ENCODE measurements around the gene MPV17L. TPM values are rescaled to one million over a fixed set of nuclear protein-coding genes. Genes with fewer than 3 reads are reported as not detected.
"Not testable (repeated sequence)": the region's sequence is repeated elsewhere in the genome, so short reads cannot be mapped to it uniquely, and the experiment has no call there.

MPV17L gene
- polyA plus RNA-seq, 1 of the 3 experiments (the other 2 are of a cell fraction), result 0.43 TPM

DNA sequence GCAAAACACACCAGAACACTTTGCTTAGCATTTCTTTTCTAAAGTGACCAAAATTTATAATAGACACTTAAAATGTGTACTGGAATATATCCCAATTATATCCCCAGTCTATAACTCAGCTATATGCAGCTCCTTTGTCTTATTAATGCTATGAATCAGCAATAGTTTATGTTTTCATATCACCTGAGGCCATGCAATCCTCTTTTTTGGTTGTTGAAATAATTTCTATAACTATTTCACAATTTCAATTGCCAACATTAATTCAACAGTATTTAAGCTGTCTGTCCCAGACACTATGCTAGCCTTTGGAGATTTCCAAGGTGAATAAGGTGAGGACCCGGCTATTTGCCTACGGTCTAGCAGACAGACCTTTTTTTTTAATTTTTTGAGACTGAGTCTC is 21.6 kb downstream of the MPV17L start (continued):
- TF ChIP-seq, protein P1, sequence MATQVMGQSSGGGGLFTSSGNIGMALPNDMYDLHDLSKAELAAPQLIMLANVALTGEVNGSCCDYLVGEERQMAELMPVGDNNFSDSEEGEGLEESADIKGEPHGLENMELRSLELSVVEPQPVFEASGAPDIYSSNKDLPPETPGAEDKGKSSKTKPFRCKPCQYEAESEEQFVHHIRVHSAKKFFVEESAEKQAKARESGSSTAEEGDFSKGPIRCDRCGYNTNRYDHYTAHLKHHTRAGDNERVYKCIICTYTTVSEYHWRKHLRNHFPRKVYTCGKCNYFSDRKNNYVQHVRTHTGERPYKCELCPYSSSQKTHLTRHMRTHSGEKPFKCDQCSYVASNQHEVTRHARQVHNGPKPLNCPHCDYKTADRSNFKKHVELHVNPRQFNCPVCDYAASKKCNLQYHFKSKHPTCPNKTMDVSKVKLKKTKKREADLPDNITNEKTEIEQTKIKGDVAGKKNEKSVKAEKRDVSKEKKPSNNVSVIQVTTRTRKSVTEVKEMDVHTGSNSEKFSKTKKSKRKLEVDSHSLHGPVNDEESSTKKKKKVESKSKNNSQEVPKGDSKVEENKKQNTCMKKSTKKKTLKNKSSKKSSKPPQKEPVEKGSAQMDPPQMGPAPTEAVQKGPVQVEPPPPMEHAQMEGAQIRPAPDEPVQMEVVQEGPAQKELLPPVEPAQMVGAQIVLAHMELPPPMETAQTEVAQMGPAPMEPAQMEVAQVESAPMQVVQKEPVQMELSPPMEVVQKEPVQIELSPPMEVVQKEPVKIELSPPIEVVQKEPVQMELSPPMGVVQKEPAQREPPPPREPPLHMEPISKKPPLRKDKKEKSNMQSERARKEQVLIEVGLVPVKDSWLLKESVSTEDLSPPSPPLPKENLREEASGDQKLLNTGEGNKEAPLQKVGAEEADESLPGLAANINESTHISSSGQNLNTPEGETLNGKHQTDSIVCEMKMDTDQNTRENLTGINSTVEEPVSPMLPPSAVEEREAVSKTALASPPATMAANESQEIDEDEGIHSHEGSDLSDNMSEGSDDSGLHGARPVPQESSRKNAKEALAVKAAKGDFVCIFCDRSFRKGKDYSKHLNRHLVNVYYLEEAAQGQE (IDR thresholded peaks at IDR 0.05; ENCODE audit: low read depth, low read length), result no peak
- no peak for TF ChIP-seq GATA2 (CRISPR knock-in tag; IDR thresholded peaks at IDR 0.05)
- no peak for TF ChIP-seq TCF12 (IDR thresholded peaks at IDR 0.05)
- no peak for TF ChIP-seq RCOR1 (IDR thresholded peaks at IDR 0.05; ENCODE audit: low read length)
- TF ChIP-seq SMC3 (IDR thresholded peaks at IDR 0.05; ENCODE audit: low read depth, low read length), result no peak

DNA sequence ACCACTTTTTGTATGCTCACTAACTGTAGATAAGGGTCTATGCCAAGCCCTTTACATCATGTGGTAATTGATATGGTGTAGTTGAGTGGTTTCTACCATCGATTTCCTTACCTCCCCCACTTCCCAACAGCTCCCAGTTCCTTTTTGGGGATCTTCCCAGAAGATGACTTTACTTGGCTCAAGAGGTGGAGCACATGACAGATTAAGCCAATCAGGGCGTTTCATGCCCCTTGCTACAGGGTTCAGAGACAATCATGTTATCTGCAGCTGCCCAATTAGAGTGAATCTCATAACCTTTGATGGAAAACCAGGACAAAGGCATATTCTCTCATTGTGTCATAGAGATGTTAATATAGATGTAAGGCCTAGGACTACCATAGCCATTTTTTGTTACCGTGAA is 22.7 kb downstream of the MPV17L start:
- CTCF ChIA-PET, result interaction anchor here (1.0 kb wide), 1 partner anchor 10 kb away, joined by 5 read pairs; no protein-coding TSS in a partner anchor
- no peak overlapping the region for H3K4me3 ChIP-seq (ENCODE audit: low read depth in 2 of 2, low read length in 1 of 2)
- WGBS (ENCODE audit: low lambda C conversion rate), result 81% methylated on average over 3 of the region's 3 CpGs
- H3K27me3 ChIP-seq (ENCODE audit: insufficient read depth), result no peaks in the 10 kb centered on the region
- DNase-seq, result no peak
- H3K4me1 ChIP-seq (ENCODE audit: control insufficient read depth in 1 of 2, insufficient read depth in 2 of 2, low read depth in 1 of 2, low read length in 1 of 2), result no peaks in the 10 kb centered on the region; a peak in 1 of 4 replicates
- TF ChIP-seq RCOR1 (IDR thresholded peaks at IDR 0.05; ENCODE audit: low read length) (no peak), EZH2phosphoT487 (IDR thresholded peaks at IDR 0.05; ENCODE audit: borderline replicate concordance, low read depth) (no peak), MXI1 (IDR thresholded peaks at IDR 0.05; ENCODE audit: low read depth, low read length) (no peak), TEAD4 (IDR thresholded peaks at IDR 0.05; ENCODE audit: borderline replicate concordance, insufficient read depth) (no peak), RAD21 (IDR thresholded peaks at IDR 0.05; ENCODE audit: low read length) (no peak), SIN3A (IDR thresholded peaks at IDR 0.05; ENCODE audit: borderline replicate concordance, low read depth, low read length) (no peak), TAF1 (IDR thresholded peaks at IDR 0.05; ENCODE audit: borderline replicate concordance, low read depth, low read length) (no peak), POLR2AphosphoS5 (IDR thresholded peaks at IDR 0.05; ENCODE audit: low read depth, low read length) (no peak), JUND (IDR thresholded peaks at IDR 0.05) (no peak)
- TF ChIP-seq, protein P2, sequence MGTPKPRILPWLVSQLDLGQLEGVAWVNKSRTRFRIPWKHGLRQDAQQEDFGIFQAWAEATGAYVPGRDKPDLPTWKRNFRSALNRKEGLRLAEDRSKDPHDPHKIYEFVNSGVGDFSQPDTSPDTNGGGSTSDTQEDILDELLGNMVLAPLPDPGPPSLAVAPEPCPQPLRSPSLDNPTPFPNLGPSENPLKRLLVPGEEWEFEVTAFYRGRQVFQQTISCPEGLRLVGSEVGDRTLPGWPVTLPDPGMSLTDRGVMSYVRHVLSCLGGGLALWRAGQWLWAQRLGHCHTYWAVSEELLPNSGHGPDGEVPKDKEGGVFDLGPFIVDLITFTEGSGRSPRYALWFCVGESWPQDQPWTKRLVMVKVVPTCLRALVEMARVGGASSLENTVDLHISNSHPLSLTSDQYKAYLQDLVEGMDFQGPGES (IDR thresholded peaks at IDR 0.05; ENCODE audit: low read depth, low read length), result no peak
- TF ChIP-seq, protein P3, sequence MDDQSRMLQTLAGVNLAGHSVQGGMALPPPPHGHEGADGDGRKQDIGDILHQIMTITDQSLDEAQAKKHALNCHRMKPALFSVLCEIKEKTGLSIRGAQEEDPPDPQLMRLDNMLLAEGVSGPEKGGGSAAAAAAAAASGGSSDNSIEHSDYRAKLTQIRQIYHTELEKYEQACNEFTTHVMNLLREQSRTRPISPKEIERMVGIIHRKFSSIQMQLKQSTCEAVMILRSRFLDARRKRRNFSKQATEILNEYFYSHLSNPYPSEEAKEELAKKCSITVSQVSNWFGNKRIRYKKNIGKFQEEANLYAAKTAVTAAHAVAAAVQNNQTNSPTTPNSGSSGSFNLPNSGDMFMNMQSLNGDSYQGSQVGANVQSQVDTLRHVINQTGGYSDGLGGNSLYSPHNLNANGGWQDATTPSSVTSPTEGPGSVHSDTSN (IDR thresholded peaks at IDR 0.05), result no peak
- H3K9me3 ChIP-seq, result no peaks in the 10 kb centered on the region
- no peaks in the 10 kb centered on the region for H4K20me1 ChIP-seq (ENCODE audit: insufficient read depth)
- H3F3A ChIP-seq (replicated peaks; ENCODE audit: insufficient read depth), result no peaks in the 10 kb centered on the region
- no peak overlapping the region for H3K9ac ChIP-seq
- no peaks in the 10 kb centered on the region for H3K36me3 ChIP-seq (replicated peaks in 1 of 2; ENCODE audit: control insufficient read depth in 1 of 2, insufficient read depth in 2 of 2, low read length in 1 of 2)
- no peaks in the 10 kb centered on the region for H3K9me2 ChIP-seq
- POLR2A ChIA-PET, result no interaction called here
- H3K27ac ChIP-seq (ENCODE audit: low read depth in 2 of 2, low read length in 1 of 2), result no peak overlapping the region
- H2AFZ ChIP-seq (ENCODE audit: low read depth), result no peak overlapping the region
- no peaks in the 10 kb centered on the region for H3K79me2 ChIP-seq (ENCODE audit: insufficient read depth)
- H3K4me2 ChIP-seq, result no peak overlapping the region

DNA sequence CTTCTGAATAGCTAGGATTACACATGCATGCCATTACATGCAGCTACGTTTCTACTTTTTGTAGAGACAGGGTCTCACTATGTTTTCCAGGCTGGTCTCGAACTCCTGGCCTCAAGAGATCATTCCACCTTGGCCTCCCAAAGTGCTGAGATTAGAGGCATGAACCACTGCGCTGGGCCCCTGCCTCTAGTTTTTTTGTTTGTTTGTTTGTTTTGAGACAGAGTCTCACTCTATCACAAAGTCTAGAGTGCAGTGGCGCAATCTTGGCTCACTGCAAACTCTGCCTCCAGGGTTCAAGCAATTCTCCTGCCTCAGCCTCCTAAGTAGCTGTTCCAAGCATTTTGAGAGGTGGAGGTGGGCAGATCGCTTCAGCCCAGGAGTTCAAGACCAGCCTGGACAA is 26.1 kb downstream of the MPV17L start:
- H3K36me3 ChIP-seq (replicated peaks in 1 of 2; ENCODE audit: control insufficient read depth in 1 of 2, insufficient read depth in 2 of 2, low read length in 1 of 2); H4K20me1 ChIP-seq (ENCODE audit: insufficient read depth); DNase-seq; H3K9me2 ChIP-seq; H2AFZ ChIP-seq (ENCODE audit: low read depth); H3K4me3 ChIP-seq (ENCODE audit: low read depth in 2 of 2, low read length in 1 of 2); H3K4me2 ChIP-seq; H3K9me3 ChIP-seq; H3K4me1 ChIP-seq (ENCODE audit: control insufficient read depth in 1 of 2, insufficient read depth in 2 of 2, low read depth in 1 of 2, low read length in 1 of 2); H3K27ac ChIP-seq (ENCODE audit: low read depth in 2 of 2, low read length in 1 of 2); H3F3A ChIP-seq (replicated peaks; ENCODE audit: insufficient read depth); H3K79me2 ChIP-seq (ENCODE audit: insufficient read depth); H3K27me3 ChIP-seq (ENCODE audit: insufficient read depth); H3K9ac ChIP-seq; POLR2A ChIA-PET: not testable (repeated sequence)
- 75% methylated on average over 5 of the region's 5 CpGs for WGBS (ENCODE audit: low lambda C conversion rate)
- CTCF ChIA-PET, result interaction anchor here (2.0 kb wide), 1 partner anchor 129 kb away, joined by 5 read pairs; no protein-coding TSS in a partner anchor

Measured in SK-N-SH (cell line).